GM10266 (cell line): ENCODE results near the gene TSHB.

Experiments used
- DNase-seq: peaks from one replicate; pipeline ENCODE4 v3.0.0; 2012; ENCODE audit errors: extremely low spot score
- CTCF ChIP-seq: IDR thresholded peaks from 2 replicates; pipeline ENCODE4 v1.5.1; 2012; ENCODE audit warnings: mild to moderate bottlenecking, low read depth; ENCODE audit not compliant: control insufficient read depth, insufficient read depth; ENCODE audit errors: missing control alignments

The TSHB gene

GRCh38 chr1:115059316-115059715 is 29.7 kb downstream of the TSHB start:
- no peak for DNase-seq
- no peak for TF ChIP-seq CTCF

GRCh38 chr1:115060501-115060900 is 30.9 kb downstream of the TSHB start:
- no peak for DNase-seq

GRCh38 chr1:115062542-115063004 is 32.9 kb downstream of the TSHB start:
- no peak for TF ChIP-seq CTCF
- no peak for DNase-seq

More at GRCh38 chr1:115060501-115060900, 30.9 kb downstream of the TSHB start:
- TF ChIP-seq CTCF = no peak

GRCh38 chr1:115063228-115063901 is 33.7 kb downstream of the TSHB start:
- DNase-seq = no peak

GRCh38 chr1:115064461-115064860 is 34.8 kb downstream of the TSHB start:
- TF ChIP-seq CTCF = no peak

More at GRCh38 chr1:115063228-115063901, 33.7 kb downstream of the TSHB start:
- no peak for TF ChIP-seq CTCF

GRCh38 chr1:115065021-115065420 is 35.4 kb downstream of the TSHB start:
- TF ChIP-seq CTCF = no peak
- no peak for DNase-seq

More at GRCh38 chr1:115064461-115064860, 34.8 kb downstream of the TSHB start:
- DNase-seq = no peak

GRCh38 chr1:115067161-115067859 is 37.7 kb downstream of the TSHB start:
- no peak for TF ChIP-seq CTCF
- no peak for DNase-seq
